Keratinocyte (primary cell): ENCODE data around the gene OR8B12.

Experiments used
- CTCF ChIP-seq, 3 experiments: IDR thresholded peaks in 1 of 3; conservative IDR thresholded peaks in 1 of 3; optimal IDR thresholded peaks in 1 of 3; 2 replicates in 2 of 3; 3 replicates in 1 of 3; pipeline versions ENCODE3 to v1.5.1; 2011; ENCODE audit warnings: low read length in 3 of 3, mild to moderate bottlenecking in 3 of 3, moderate library complexity in 2 of 3, control low read depth in 1 of 3, inconsistent platforms in 1 of 3; ENCODE audit not compliant: insufficient read depth in 2 of 3; ENCODE audit errors: extremely low read depth in 1 of 3
- EZH2 ChIP-seq: IDR thresholded peaks from one replicate; pipeline ENCODE4 v1.6.1; 2012; ENCODE audit warnings: inconsistent platforms, mild to moderate bottlenecking, low read length, moderate library complexity

DNA sequence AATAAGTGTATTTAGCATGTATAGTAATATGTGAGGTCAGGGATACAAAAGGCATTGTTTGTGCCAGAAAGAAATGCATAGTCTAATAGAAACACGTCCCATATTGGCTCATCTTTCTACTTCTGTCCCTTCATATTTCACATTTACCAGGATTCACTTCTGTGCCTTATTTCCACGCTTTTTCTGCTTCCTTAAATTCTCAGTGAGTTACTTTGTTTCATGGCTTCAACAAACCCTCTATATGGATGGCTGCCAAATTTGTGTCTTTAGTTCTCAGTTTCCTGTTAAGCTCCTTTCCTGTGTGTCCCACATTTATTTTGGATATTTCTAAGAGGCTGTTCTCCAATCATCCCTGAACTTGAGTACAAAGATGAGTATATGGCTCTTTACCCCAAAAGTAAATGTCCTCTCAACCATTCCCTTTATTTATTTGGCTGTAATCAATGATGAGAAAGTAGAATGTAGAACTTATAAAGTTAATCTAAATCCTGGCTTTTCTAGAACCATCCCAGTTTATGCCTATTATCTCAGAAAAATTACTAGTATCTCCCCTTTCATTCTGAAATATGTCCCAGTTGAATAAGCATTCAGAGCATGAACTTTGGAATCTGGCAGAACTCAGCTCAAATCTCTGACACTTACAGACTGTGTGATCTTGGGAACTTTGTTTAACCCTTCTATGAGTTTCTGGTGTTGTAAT lies 23.5 kb downstream of the OR8B12 start:
- TF ChIP-seq CTCF (optimal IDR thresholded peaks at IDR 0.05 in 1 of 3, IDR thresholded peaks at IDR 0.05 in 1 of 3, conservative IDR thresholded peaks at IDR 0.05 in 1 of 3; ENCODE audit: extremely low read depth in 1 of 3, insufficient read depth in 2 of 3, low read length in 3 of 3) (no peak), EZH2 (no peak)
